IPS-18a (cell line): Measurements from ENCODE around the gene STK39.

ENCODE experiments used
- H3K27ac ChIP-seq: one replicate; pipeline ENCODE4 v1.5.1; 2013; ENCODE audit warnings: low read length
- H3K27me3 ChIP-seq: one replicate; pipeline ENCODE4 v1.6.1; 2013; ENCODE audit warnings: mild to moderate bottlenecking, low read length; ENCODE audit not compliant: control insufficient read depth, insufficient read depth
- H3K36me3 ChIP-seq: one replicate; pipeline ENCODE4 v1.6.1; 2013; ENCODE audit warnings: low read depth, low read length; ENCODE audit not compliant: control insufficient read depth
- H3K4me1 ChIP-seq: one replicate; pipeline ENCODE4 v1.6.1; 2013; ENCODE audit warnings: low read depth, low read length; ENCODE audit not compliant: control insufficient read depth
- H3K4me3 ChIP-seq: one replicate; pipeline ENCODE4 v1.5.1; 2013; ENCODE audit warnings: low read length
- H3K9ac ChIP-seq: one replicate; pipeline ENCODE4 v1.6.1; 2013; ENCODE audit warnings: mild to moderate bottlenecking, low read length, moderate library complexity
- H3K9me3 ChIP-seq: one replicate; pipeline ENCODE4 v1.6.1; 2013; ENCODE audit warnings: low read depth, low read length; ENCODE audit not compliant: control insufficient read depth

The STK39 gene

DNA sequence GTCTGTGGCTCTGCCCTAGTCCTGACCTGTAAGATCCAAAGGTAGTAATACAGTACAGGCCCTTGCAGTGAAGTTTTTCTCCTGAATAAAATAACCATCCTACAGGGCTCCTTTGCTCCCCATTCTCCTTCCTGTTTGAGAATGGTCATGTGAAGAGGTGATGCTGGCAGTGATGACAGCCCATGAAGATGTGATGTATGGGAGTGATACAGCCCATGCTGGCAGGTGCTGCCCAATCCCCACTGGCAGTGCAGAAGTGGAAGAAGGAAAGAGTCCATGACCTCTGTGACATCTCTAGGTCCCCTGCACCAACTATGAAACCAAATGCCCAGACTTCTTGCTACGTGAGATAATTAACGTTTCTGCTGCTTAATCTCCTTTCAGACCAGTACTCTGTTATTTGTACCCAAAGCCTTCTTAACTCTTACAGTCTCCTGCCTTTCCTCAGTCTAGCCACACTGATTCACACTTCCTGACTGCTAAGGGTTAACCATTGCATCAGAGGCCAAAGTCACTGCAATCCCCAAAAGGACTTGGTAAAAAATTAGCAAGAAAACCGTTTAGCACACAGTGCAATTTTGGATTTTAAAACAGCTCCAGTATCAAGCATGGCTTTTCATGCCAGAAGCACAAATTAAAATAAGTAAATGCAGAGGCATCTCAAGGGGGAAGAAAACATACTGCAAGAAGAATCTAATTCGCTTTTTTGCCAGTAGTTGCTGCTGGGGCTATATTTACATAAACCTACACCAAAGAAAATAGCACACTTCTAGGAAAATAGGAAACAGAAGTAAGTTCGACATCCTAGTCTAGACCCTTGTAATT lies 98.0 kb downstream of the STK39 start:
- H3K27ac ChIP-seq: no peak overlapping the region
- H3K9me3 ChIP-seq: no peaks in the 10 kb centered on the region
- no peak overlapping the region for H3K4me3 ChIP-seq
- no peaks in the 10 kb centered on the region for H3K4me1 ChIP-seq
- no peaks in the 10 kb centered on the region for H3K36me3 ChIP-seq
- H3K27me3 ChIP-seq: no peaks in the 10 kb centered on the region
- H3K9ac ChIP-seq: no peak overlapping the region

- H3K4me3 ChIP-seq: no peak overlapping the region
- no peaks in the 10 kb centered on the region for H3K36me3 ChIP-seq
- no peaks in the 10 kb centered on the region for H3K9me3 ChIP-seq
- H3K27ac ChIP-seq: no peak overlapping the region
- H3K4me1 ChIP-seq: no peaks in the 10 kb centered on the region
- no peaks in the 10 kb centered on the region for H3K27me3 ChIP-seq
- H3K9ac ChIP-seq: no peak overlapping the region
These were observed 99.3 kb downstream of the STK39 start for GRCh38 chr2:168147830-168148794.

- Histone ChIP-seq H3K4me3 (no peak overlapping the region), H3K4me1 (no peaks in the 10 kb centered on the region), H3K27me3 (no peaks in the 10 kb centered on the region), H3K27ac (no peak overlapping the region), H3K36me3 (no peaks in the 10 kb centered on the region), H3K9ac (no peak overlapping the region), H3K9me3 (no peaks in the 10 kb centered on the region)
These were observed 100.2 kb downstream of the STK39 start for GRCh38 chr2:168146892-168147810.

DNA sequence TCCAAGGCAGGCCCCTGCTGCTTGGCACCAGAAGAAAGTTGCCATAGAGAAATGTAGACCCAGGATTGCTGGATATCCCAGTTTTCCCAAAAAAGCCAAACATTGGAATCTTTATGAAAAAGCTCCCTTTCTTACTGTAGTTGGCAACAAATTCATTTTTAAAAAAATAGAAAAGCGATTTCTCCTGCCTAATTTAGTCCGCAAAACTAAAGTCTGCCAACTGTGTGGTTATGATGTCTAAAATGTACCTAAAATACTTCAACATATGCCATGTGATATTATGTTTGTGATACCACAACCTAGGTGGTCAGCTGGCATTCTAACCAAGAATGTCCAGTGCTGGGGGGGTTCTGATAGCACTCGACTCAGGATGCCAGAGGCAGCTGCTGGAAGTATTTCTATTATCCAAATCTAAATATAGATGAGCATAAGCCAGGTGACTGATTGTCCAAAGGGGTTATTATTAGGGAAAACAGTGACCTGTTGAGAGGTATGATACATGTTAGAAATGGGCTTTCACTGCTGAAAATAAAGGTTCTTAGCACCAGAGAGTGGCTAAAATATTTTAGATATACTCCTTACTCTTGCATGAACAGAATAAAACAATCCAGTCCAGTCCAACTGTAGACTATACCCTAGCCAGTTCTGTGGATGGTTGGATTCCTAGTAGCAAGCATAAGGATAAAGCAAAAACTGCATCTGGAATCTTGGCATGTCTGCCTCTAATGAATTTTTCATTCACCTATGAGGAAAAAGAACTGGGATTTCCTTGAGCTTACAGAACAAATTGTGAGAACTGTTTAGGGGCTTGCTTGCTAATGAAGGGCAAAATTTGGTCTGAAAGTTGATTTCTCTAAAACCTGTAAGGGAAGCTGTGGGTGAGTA lies 101.7 kb downstream of the STK39 start:
- Histone ChIP-seq H3K9ac (no peak overlapping the region), H3K4me3 (no peak overlapping the region), H3K27me3 (no peaks in the 10 kb centered on the region), H3K36me3 (no peaks in the 10 kb centered on the region), H3K4me1 (no peaks in the 10 kb centered on the region), H3K27ac (no peak overlapping the region), H3K9me3 (no peaks in the 10 kb centered on the region)

DNA sequence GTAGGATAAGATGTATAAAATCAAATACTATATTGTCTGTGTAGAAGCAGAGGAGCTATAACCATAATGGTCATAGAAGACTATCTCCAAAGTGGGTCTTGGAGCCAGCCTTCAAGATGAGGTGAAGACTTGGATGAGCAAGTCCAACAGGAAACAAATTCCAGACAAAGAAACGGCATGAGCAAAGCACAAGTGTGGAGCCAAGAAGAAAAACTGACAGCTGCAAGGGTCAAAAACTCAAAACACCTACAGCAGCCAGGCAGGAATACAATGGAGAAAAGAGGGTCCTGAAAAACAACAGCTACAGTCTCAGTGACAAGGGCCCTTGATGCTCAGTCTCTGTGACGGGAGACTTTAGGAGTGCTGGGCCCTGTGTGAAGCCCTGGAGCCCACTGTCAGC lies 102.4 kb downstream of the STK39 start:
- no peaks in the 10 kb centered on the region for H3K36me3 ChIP-seq
- no peak overlapping the region for H3K9ac ChIP-seq
- no peaks in the 10 kb centered on the region for H3K4me1 ChIP-seq
- H3K27ac ChIP-seq: no peak overlapping the region
- H3K27me3 ChIP-seq: no peaks in the 10 kb centered on the region
- no peak overlapping the region for H3K4me3 ChIP-seq
- H3K9me3 ChIP-seq: no peaks in the 10 kb centered on the region

GRCh38 chr2:168143813-168144212 lies 103.6 kb downstream of the STK39 start:
- Histone ChIP-seq H3K9me3 (no peaks in the 10 kb centered on the region), H3K4me1 (peaks cover 3% of the 10 kb centered on the region), H3K4me3 (no peak overlapping the region), H3K36me3 (no peaks in the 10 kb centered on the region), H3K9ac (no peak overlapping the region), H3K27me3 (no peaks in the 10 kb centered on the region), H3K27ac (no peak overlapping the region)

GRCh38 chr2:168140892-168141291 lies 106.5 kb downstream of the STK39 start:
- no peaks in the 10 kb centered on the region for H3K9me3 ChIP-seq
- H3K4me3 ChIP-seq: no peak overlapping the region
- peaks cover 20% of the 10 kb centered on the region for H3K4me1 ChIP-seq
- no peak overlapping the region for H3K9ac ChIP-seq
- H3K27ac ChIP-seq: no peak overlapping the region
- H3K27me3 ChIP-seq: no peaks in the 10 kb centered on the region
- H3K36me3 ChIP-seq: no peaks in the 10 kb centered on the region

DNA sequence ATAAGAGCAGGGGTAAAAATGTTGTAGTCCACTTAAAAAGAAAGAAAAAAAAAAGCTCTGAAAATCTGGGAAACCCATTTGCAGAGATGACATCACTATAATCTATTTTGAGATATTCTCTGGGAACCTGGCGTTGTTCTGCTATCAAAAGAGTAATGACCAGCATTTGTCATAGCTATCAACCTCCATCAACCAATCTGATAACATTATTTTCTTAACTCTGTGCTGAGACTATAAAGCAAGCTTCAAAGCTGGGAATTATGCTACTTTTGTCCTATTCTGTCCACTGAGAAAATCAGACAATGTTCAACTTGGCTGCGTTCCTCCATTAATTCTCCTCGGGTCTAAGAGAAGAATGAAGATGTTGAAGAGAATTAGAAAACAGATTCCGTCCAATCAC lies 107.5 kb downstream of the STK39 start:
- Histone ChIP-seq H3K9ac (no peak overlapping the region), H3K9me3 (no peaks in the 10 kb centered on the region), H3K27ac (no peak overlapping the region), H3K4me3 (no peak overlapping the region), H3K36me3 (no peaks in the 10 kb centered on the region), H3K4me1 (peaks cover 20% of the 10 kb centered on the region), H3K27me3 (no peaks in the 10 kb centered on the region)

DNA sequence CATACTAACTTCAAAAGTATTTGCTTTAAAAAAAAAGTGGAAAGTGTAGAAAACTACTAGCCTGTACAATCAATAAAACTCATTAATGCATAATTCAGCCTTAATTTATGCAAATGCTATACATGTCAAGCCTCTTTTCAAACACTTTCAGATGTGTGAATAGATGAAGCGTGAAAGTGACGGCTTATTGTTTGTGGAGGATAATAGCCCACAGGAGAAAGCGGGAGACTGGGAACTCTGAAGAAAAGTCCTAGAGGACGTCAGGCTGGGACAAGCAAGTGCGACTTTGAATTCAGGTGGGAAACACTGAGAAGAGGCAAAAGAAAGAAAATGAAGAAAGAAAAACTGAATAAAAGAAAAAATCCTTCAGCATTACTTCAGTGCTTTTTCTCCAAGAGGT lies 108.5 kb downstream of the STK39 start:
- Histone ChIP-seq H3K4me1 (peaks cover 20% of the 10 kb centered on the region), H3K27ac (no peak overlapping the region), H3K36me3 (no peaks in the 10 kb centered on the region), H3K4me3 (no peak overlapping the region), H3K9ac (no peak overlapping the region), H3K27me3 (no peaks in the 10 kb centered on the region), H3K9me3 (no peaks in the 10 kb centered on the region)

GRCh38 chr2:168138374-168138773 lies 109.0 kb downstream of the STK39 start:
- Histone ChIP-seq H3K4me3 (no peak overlapping the region), H3K9me3 (no peaks in the 10 kb centered on the region), H3K9ac (no peak overlapping the region), H3K36me3 (no peaks in the 10 kb centered on the region), H3K4me1 (peaks cover 20% of the 10 kb centered on the region), H3K27ac (no peak overlapping the region), H3K27me3 (no peaks in the 10 kb centered on the region)
